GM18519 (cell line): ENCODE data around the gene CNR2.
"Not testable (repeated sequence)": the region's sequence is repeated elsewhere in the genome, so short reads cannot be mapped to it uniquely, and the experiment has no call there.

Experiments used
- ATAC-seq: cut with Tn5 transposase; IDR thresholded peaks from one replicate; pipeline ENCODE4 v1.9.1; 2021; ENCODE audit warnings: mild to moderate bottlenecking, moderate library complexity; ENCODE audit not compliant: unreplicated experiment, low FRiP score

CNR2 gene

DNA sequence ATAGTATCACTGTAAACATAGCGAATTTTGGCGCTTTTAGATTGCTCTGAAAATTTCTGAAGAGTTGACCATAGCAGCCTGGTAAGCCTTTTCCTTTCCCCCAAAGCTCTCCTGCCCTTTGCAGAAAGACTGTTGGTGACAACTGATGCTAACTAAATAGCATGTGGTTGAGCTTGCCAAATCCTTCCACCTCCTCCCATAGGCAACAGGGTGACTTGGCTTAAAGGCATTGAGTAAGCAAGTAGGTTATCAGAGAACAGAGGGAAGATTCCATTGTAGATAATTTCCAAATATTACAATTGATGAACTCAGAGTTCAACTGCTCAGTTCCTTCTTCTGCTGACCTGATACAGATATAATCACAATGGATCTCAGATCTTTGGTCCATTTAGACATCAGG, 68.0 kb downstream of the CNR2 start:
- ATAC-seq = no peak

DNA sequence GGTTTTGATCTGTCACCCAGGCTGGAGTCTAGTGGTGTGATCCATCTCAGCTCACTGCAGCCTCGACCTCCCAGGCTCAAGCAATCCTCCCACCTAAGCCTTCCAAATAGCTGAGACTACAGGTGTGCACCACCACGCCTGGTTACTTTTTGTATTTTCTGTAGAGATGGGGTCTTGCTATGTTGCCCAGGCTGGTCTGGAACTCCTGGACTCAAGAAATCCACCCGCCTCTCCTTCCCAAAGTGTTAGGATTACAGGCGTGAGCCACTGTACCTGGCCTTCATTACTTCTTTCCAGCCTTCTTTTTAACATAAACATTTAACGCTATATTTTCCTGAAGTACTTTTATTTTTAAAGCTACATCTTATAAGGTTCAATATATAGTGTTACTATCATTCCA, 69.5 kb downstream of the CNR2 start:
- no peak for ATAC-seq

DNA sequence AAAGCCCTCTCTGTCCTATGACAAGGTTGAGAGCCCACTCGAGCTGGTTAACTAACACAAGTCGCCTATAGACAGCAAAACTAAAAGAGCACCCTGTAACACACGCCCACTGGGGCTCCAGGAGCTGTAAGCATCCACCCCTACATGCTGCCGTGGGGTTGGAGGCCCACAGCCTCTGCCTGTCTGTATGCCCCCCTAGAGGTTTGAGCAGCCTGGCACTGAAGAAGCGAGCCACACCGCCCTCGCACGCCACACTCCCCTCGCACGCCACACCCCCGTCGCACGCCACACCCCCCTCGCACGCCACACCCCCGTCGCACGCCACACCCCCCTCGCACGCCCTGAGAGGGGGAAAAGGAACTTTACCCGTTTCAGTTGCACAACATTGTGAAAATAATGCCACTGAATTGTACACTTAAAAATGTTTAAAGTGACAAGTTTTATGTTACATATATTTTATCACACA, 74.7 kb downstream of the CNR2 start:
- no peak for ATAC-seq

- ATAC-seq = no peak
Observed at GRCh38 chr1:23837908-23838307, 75.3 kb downstream of the CNR2 start.

GRCh38 chr1:23836037-23836436, 77.1 kb downstream of the CNR2 start:
- no peak for ATAC-seq

- ATAC-seq = not testable (repeated sequence)
Observed at GRCh38 chr1:23834156-23834555, 79.0 kb downstream of the CNR2 start.

GRCh38 chr1:23827717-23828116, 85.4 kb downstream of the CNR2 start:
- ATAC-seq = no peak

GRCh38 chr1:23826590-23826989, 86.6 kb downstream of the CNR2 start:
- ATAC-seq = not testable (repeated sequence)

- ATAC-seq = no peak
Observed at GRCh38 chr1:23825762-23826522, 87.2 kb downstream of the CNR2 start.

DNA sequence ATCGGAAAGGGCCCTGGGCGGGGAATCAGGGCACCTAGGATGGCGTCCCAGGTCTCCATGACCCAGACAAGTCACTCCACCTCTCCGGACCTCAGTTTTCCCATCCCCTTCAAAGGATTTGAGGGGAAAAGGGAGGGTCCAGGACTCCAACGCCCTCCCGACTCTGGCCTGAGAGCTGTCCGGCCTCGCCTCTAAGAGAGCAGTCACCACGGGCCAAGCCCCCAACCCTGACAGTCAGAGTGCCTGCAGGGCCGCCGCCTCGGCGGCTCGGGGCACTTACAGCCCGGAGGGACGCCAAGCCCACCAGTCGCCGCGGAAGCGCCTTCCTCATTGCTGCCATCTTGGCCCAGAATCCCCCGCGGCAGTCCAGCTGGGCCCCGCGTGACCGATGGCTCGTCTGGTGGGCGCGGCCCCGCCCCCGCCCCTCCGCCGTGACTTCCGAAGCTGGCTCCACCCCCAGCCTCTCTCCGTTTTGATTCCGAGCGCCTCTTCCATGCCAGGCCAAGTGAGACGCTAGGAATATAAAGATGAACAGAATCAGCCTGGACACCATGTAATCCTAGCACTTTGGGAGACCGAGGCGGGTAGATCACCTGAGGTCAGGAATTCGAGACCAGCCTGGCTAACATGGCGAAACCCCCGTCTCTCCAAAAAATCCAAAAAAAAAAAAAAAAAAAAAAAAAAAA, 87.9 kb downstream of the CNR2 start, which contains the start of gene HMGCL:
Gene HMGCL (minus strand): TSS at position 354 of the 686 bp plus-strand sequence. CDS start 14 bp downstream, at position 340.
- ATAC-seq = peak; percentile 45

DNA sequence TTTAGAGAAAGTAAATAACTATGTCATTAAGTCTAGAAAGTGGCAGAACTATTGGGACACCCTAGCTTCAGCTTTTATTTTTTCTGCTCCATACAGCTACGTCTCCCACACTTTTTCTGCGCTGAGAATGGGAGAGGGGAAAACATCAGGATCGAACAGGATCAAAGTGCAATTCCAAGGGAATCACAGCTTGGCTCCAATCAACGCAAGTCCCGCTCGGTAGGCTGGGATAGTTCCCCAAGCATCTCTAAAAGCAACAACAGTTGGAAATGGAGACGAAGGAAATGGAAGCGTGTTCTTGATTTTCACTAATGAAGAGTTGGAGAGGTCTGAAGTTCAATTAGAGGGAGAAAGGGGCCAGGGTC, 88.5 kb downstream of the CNR2 start:
- ATAC-seq = no peak

DNA sequence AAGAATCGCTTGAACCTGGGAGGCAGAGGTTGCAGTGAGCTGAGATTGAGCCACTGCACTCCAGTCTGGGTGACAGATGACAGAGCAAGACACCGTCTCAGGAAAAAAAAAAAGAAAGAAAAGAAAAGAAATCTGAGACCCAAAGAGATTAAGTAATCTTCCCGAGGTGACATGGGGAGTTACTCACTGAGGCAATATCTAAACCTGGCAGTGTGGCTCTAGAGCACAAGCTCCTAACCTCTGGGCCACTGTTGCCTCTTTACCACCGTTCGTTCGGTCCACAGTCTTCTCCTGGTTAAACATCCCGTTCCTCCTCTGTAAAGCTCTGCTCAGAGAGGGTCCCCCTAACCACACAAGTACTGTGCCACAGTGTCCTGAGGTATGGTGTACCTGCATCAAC, 89.4 kb downstream of the CNR2 start:
- ATAC-seq = no peak
